K562 (cell line): ENCODE measurements around the gene ZNF547. TPM values are rescaled to one million over a fixed set of nuclear protein-coding genes. Genes with fewer than 3 reads are reported as not detected.

Source experiments
- CEBPG ChIP-seq, 3 experiments: fragments of 200-800 bp in 1 of 3; sonication (Bioruptor generic) in 1 of 3; sonication (generic) in 1 of 3; formaldehyde crosslinking in 1 of 3; IDR thresholded peaks in 2 of 3; conservative IDR thresholded peaks in 1 of 3; 2 replicates each; pipeline versions ENCODE4 v1.6.1 to v1.8.0; 2016 to 2022; ENCODE audit warnings: missing compliant biosample characterization in 2 of 3, missing genetic modification characterization in 2 of 3, mild to moderate bottlenecking in 1 of 3, missing genetic modification reagents in 1 of 3
- ELF2 ChIP-seq: fragments of 250-450 bp; sonication (Bioruptor Pico); IDR thresholded peaks from 2 replicates; pipeline ENCODE4 v1.5.0; 2021; ENCODE audit warnings: mild to moderate bottlenecking
- HDAC3 ChIP-seq: fragments of 450-650 bp; IDR thresholded peaks from 2 replicates; pipeline ENCODE4 v1.6.1; 2018; ENCODE audit warnings: borderline replicate concordance, mild to moderate bottlenecking, moderate library complexity; ENCODE audit not compliant: partially characterized antibody
- MBD2 ChIP-seq: sonication (generic); IDR thresholded peaks from 2 replicates; pipeline ENCODE4 v1.6.1; 2016; ENCODE audit warnings: low read depth, borderline replicate concordance
- MTA1 ChIP-seq: fragments of 450-650 bp; IDR thresholded peaks from 2 replicates; pipeline ENCODE4 v1.6.1; 2017; ENCODE audit warnings: borderline replicate concordance
- PCBP1 ChIP-seq: fragments of 200-400 bp; formaldehyde crosslinking; IDR thresholded peaks from 2 replicates; pipeline ENCODE4 v1.6.1; 2018; ENCODE audit warnings: mild to moderate bottlenecking, low read depth, low read length; ENCODE audit not compliant: poor library complexity, severe bottlenecking
- SLC30A9 ChIP-seq: fragments of 250-450 bp; sonication (Bioruptor Pico); IDR thresholded peaks from 2 replicates; pipeline ENCODE4 v1.8.0; 2022; ENCODE audit warnings: mild to moderate bottlenecking, moderate library complexity
- SMAD3 ChIP-seq: fragments of 450-650 bp; formaldehyde crosslinking; conservative IDR thresholded peaks from 2 replicates; pipeline ENCODE4 v1.4.0; 2020; ENCODE audit warnings: mild to moderate bottlenecking
- THRAP3 ChIP-seq: fragments of 450-650 bp; IDR thresholded peaks from 2 replicates; pipeline ENCODE4 v1.6.1; 2016; ENCODE audit warnings: mild to moderate bottlenecking, inconsistent platforms, borderline replicate concordance
- XRCC5 ChIP-seq: fragments of 200-400 bp; formaldehyde crosslinking; IDR thresholded peaks from 2 replicates; pipeline ENCODE4 v1.6.1; 2017; ENCODE audit warnings: low read depth, mild to moderate bottlenecking, low read length
- ZNF274 ChIP-seq: IDR thresholded peaks from 2 replicates; pipeline ENCODE4 v1.6.1; 2011; ENCODE audit warnings: low read depth, mild to moderate bottlenecking, low read length, moderate library complexity, borderline replicate concordance
- ZNF57 ChIP-seq: fragments of 450-650 bp; formaldehyde crosslinking; IDR thresholded peaks from 2 replicates; pipeline ENCODE4 v1.4.0; 2020; ENCODE audit warnings: mild to moderate bottlenecking, moderate library complexity
- polyA plus RNA-seq, 8 experiments: library from polyadenylated mRNA; depleted of rRNA in 4 of 8; stranded (reverse) in 5 of 8; unstranded in 3 of 8; fragments of >200 nt; fragmentation: Nextera tagmentation in 2 of 8; fragmentation: Illumina TruSeq in 1 of 8; extraction: Ambion mirVana in 2 of 8; extraction: Trizol in 1 of 8; gene quantifications; 2 replicates each; pipeline versions ENCODE4 v1.2.1 to v1.2.3, GENCODE V29; 2011 to 2014; ENCODE audit warnings: inconsistent platforms in 1 of 8, missing spikeins in 1 of 8
- total RNA-seq, 7 experiments: library from RNA; depleted of rRNA in 6 of 7; stranded (reverse); fragments of >200 nt in 6 of 7; fragmentation: Illumina TruSeq in 2 of 7; extraction: Trizol in 2 of 7; gene quantifications; 2 replicates each; pipeline versions ENCODE4 v1.2.1 to v1.2.3, GENCODE V29; 2011 to 2021; ENCODE audit warnings: low replicate concordance in 1 of 7
- TF ChIP-seq, protein P1 (sequence below): sonication (generic); formaldehyde crosslinking; IDR thresholded peaks from 2 replicates; pipeline ENCODE4 v1.8.1; 2023; ENCODE audit warnings: mild to moderate bottlenecking, missing genetic modification reagents
- TF ChIP-seq, protein P2 (sequence below): fragments of 450-650 bp; IDR thresholded peaks from 2 replicates; pipeline ENCODE4 v1.6.1; 2016; ENCODE audit warnings: low read depth

The ZNF547 gene
- total and polyA plus RNA-seq, 9 of the 15 experiments (the other 6 are each of a cell fraction or from before 2014, with no cell fraction given), result 0.03 to 0.96 (median 0.30) TPM

- TF ChIP-seq ZNF274 (no peak), SMAD3 (no peak), THRAP3 (no peak), MBD2 (no peak), PCBP1 (no peak), HDAC3 (no peak), ELF2 (CRISPR knock-in tag) (0 out of 2 replicates have a peak, but pooled peaks have one; percentile 33), ZNF57 (CRISPR knock-in tag) (no peak), XRCC5 (no peak), CEBPG (CRISPR knock-in tag; IDR thresholded peaks at IDR 0.05) (peak; percentile 91), CEBPG (tag; conservative IDR thresholded peaks at IDR 0.05 in 1 of 2, IDR thresholded peaks at IDR 0.05 in 1 of 2) (peak in 1 of 2 experiments; percentile 37; a peak in 2 of 4 replicates), MTA1 (peak; percentile 71), SLC30A9 (CRISPR knock-in tag) (no peak)
- TF ChIP-seq, protein P1, sequence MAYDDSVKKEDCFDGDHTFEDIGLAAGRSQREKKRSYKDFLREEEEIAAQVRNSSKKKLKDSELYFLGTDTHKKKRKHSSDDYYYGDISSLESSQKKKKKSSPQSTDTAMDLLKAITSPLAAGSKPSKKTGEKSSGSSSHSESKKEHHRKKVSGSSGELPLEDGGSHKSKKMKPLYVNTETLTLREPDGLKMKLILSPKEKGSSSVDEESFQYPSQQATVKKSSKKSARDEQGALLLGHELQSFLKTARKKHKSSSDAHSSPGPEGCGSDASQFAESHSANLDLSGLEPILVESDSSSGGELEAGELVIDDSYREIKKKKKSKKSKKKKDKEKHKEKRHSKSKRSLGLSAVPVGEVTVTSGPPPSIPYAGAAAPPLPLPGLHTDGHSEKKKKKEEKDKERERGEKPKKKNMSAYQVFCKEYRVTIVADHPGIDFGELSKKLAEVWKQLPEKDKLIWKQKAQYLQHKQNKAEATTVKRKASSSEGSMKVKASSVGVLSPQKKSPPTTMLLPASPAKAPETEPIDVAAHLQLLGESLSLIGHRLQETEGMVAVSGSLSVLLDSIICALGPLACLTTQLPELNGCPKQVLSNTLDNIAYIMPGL (CRISPR knock-in tag), result no peak
- TF ChIP-seq, protein P2, sequence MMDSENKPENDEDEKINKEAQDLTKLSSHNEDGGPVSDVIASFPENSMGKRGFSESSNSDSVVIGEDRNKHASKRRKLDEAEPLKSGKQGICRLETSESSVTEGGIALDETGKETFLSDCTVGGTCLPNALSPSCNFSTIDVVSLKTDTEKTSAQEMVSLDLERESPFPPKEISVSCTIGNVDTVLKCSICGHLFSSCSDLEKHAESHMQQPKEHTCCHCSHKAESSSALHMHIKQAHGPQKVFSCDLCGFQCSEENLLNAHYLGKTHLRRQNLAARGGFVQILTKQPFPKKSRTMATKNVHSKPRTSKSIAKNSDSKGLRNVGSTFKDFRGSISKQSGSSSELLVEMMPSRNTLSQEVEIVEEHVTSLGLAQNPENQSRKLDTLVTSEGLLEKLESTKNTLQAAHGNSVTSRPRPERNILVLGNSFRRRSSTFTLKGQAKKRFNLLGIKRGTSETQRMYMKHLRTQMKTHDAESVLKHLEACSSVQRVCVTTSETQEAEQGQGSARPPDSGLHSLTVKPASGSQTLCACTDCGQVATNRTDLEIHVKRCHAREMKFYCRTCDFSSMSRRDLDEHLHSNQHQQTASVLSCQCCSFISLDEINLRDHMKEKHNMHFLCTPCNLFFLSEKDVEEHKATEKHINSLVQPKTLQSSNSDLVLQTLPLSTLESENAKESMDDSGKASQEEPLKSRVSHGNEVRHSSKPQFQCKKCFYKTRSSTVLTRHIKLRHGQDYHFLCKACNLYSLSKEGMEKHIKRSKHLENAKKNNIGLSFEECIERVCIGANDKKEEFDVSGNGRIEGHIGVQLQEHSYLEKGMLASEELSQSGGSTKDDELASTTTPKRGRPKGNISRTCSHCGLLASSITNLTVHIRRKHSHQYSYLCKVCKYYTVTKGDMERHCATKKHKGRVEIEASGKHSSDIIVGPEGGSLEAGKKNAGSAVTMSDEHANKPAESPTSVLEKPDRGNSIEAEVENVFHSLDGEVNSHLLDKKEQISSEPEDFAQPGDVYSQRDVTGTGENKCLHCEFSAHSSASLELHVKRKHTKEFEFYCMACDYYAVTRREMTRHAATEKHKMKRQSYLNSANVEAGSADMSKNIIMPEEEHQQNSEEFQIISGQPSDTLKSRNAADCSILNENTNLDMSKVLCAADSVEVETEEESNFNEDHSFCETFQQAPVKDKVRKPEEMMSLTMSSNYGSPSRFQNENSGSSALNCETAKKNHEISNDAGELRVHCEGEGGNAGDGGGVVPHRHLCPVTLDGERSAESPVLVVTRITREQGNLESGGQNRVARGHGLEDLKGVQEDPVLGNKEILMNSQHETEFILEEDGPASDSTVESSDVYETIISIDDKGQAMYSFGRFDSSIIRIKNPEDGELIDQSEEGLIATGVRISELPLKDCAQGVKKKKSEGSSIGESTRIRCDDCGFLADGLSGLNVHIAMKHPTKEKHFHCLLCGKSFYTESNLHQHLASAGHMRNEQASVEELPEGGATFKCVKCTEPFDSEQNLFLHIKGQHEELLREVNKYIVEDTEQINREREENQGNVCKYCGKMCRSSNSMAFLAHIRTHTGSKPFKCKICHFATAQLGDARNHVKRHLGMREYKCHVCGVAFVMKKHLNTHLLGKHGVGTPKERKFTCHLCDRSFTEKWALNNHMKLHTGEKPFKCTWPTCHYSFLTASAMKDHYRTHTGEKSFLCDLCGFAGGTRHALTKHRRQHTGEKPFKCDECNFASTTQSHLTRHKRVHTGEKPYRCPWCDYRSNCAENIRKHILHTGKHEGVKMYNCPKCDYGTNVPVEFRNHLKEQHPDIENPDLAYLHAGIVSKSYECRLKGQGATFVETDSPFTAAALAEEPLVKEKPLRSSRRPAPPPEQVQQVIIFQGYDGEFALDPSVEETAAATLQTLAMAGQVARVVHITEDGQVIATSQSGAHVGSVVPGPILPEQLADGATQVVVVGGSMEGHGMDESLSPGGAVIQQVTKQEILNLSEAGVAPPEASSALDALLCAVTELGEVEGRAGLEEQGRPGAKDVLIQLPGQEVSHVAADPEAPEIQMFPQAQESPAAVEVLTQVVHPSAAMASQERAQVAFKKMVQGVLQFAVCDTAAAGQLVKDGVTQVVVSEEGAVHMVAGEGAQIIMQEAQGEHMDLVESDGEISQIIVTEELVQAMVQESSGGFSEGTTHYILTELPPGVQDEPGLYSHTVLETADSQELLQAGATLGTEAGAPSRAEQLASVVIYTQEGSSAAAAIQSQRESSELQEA, result no peak
These were observed at the start of gene ZNF547, which contains the start of gene TRAPPC2B (continued) for GRCh38 chr19:57362997-57363687.
